HG02678 (cell line): Measurements from ENCODE around the gene NLRC5.

Experiments used
- ATAC-seq: cut with Tn5 transposase; IDR thresholded peaks from one replicate; pipeline ENCODE4 v1.9.1; 2021; ENCODE audit warnings: mild to moderate bottlenecking, moderate library complexity; ENCODE audit not compliant: unreplicated experiment

Gene NLRC5

DNA sequence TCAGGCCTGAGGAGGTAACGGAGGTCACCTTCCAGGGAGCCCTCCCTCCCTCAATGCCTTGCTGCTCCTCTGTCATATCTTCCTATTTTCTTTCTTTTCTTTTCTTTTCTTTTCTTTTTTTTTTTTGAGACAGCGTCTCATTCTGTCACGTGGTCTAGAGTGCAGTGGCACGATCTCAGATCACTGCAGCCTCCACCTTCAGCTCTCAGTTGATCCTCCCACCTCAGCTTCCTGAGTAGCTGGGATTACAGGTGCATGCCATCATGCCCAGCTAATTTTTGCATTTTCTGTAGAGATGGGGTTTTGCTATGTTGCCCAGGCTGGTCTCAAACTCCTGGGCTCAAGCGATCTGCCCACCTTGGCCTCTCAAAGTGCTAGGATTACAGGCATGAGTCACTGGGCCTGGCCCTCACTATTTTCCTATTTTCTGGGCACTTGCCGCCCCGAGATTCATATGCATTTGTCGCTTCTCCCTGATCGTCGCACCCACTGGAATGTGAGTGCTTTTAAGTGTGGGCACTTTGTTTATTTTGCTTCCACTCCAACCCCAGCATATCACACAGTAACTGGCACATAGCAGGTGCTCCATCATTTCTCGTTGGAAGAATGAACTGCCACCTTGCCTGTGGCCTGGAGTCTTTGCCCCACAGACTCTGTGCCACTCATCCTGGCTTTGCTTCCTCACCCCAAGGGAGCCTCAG, 134.8 kb downstream of the NLRC5 start:
- ATAC-seq, result no peak

DNA sequence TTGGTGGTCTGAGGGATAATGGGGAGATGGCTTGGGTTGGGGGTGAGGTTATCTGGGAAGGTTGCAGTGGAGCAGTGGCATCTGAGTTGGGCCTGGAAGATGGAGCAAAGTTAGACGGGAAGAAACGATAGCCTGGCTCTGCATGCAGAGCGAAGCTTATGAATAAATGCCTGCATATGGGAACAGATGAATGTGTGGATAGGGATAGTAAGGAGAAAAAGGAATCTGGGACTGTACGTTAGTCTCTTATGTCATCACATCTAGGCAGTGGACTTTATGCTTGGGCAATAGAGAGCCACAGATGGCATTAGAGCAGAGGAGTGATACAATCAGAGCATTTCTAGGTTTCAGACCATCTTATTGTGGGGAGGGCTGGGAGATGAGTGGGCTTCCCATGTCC, 136.0 kb downstream of the NLRC5 start:
- no peak for ATAC-seq

DNA sequence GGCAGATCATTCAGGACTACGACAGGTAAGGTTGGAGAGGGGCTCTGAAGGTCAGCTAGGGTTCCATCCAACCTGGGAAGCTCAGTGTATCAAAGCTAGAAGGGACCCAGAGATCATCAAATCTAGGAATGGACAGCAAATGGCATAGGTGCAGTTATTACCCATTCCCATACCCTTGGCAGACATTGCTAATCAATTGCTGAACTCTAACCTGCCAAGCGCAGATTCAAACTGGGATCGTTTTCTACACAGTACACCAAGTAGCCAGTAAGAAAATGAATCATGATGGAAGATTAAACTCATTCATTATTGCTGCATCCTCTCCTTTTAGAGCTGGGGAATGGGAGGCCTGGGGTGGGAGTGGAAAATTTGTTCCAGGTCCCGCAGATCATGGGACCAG, 136.6 kb downstream of the NLRC5 start:
- no peak for ATAC-seq

DNA sequence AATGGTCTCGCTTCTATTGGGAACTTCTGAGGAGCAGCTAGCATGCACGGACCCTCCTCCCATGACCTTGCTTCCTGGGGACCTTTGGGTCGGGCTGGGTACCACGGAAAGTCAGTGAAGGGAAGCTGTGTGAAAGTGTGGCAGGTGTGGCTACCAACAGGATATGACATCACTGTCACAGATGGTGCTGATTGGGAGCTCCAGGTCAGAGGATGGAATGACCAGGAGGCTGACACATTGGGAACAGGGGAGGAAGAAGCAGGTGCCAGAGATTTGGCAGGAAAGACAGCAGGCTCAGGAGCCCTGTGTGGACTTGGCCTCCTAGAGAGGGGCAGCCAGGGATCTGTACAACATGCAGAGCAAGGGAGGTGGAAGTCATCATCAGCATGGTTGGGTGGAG, 137.1 kb downstream of the NLRC5 start:
- no peak for ATAC-seq

DNA sequence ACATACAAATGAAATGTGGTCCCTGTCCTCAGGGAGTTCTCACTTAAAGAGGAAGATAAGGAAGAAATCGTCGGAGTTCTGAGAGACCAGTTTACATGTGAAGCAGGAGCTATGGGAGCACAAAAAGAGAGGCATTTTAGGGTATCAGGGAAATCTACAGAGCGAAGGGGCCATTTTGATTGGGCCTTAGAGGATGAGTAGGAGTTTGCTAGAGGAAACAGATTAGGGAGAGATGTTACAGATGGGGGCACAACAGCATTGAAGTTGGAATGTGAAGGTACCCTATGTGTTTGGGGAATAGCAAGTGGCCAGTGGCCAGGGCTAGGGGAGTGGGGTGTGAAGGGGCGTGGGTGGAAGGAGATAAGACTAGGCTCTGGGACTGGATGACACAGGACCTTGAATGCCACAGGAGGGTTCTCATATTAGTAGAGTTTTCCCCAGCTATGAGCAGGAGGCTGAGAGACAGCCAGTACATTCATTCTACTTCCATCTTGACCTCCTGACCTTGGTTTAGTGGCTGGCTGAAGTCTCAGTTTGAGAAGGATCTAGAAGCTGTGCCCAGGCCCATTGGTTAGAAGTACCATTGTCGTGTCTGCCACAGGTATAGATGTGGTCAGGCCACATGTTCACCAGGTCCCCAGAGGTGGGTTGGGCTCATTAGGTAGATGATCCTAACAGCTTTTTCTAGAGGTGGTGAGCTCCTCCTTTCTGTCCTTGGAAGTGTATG, 137.8 kb downstream of the NLRC5 start:
- peak; percentile 57 for ATAC-seq

DNA sequence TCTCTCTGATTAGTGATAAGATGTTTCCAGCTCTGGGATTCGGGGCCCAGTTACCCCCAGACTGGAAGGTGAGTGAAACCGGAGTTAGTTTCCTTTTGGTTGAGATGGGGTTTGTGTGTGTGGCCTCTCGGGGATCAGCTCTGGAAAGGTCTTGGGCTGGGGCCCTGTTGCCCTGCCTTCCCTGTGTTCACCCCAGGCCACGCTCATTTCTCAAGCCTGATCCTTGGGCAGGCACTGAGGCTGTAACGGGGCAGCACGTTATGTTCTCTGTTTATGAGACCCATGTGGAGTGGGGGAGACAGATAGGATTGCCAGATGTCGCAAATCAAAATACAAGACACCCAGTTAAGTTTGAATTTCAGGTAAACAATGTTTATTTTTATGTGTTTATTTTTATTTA, 138.5 kb downstream of the NLRC5 start:
- ATAC-seq, result no peak

DNA sequence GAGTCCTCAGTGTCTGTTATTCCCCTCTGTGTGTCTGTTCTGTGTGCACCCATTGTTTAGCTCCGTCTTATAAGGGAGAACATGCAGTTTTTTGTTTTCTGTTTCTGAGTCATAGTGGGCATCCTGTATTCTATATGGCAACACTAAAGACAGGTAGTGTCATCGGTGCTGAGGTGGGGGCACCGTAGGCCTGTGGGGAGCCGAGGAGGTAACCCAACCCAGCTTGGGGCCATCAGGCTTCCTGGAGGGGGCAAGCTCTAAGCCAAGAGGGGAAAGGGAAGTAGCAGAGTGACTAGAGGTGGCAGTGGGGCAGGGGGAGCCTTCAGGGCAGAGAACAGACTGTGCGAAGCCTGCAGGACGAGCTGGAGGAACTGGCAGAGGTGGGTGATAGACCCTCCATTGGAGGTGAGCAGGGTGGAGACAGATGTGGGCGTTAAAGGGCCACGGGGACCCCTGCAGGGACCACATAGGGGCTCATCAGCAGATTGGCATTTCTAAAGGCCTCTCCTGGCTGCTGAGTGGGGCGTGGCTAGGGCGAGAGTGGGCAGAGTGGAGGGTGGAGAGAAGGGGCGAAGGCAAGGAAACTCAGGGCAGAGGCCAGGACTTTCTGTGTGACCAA, 139.5 kb downstream of the NLRC5 start:
- ATAC-seq, result no peak

DNA sequence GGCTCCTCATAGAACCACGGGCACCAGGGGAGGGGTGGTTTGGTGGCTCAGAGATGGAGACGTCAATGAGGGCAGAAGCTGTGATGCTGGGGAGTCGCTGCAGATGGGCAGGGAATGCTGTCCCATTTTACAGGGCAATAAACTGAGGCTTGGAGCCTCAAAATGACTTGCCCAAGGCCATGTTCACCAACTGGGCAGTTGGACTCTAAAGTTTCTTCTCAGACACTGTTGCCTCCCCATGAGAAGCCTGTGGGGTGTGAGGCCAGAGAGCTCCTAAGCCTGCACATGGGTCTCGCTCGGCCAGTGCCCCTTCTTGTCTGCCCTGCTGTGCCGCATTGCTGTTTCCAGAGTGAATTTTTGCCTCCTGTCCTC, 141.6 kb downstream of the NLRC5 start:
- no peak for ATAC-seq

DNA sequence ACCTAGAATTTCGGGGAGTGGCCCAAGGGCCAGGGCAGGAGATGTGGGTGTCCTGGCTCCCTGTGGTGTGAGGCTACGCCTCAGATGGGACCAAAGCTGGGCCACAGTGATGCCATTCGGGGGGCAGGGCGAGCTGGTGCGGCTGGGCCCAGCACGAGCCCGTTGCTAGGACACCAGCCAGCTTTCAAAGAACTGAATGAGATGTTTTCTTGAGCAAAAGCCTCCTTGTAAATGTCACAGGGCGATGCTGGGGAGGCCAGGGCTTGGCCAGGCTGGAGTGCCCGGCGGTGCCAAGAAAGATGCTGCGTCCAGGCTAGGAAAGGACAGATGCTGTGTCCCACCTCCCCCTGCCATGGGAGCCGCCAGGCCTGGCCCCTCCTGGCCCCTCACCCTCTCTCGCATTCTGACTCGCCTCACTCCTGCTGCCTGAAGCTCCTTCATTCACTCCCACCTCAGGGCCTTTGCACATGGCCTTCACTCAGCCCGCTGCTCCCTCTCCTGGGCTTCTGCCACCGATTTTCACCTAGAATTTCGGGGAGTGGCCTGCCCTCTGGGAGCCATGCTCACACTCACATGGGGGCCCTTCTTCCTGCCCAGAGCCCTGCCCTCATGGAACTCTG, 142.1 kb downstream of the NLRC5 start:
- no peak for ATAC-seq

DNA sequence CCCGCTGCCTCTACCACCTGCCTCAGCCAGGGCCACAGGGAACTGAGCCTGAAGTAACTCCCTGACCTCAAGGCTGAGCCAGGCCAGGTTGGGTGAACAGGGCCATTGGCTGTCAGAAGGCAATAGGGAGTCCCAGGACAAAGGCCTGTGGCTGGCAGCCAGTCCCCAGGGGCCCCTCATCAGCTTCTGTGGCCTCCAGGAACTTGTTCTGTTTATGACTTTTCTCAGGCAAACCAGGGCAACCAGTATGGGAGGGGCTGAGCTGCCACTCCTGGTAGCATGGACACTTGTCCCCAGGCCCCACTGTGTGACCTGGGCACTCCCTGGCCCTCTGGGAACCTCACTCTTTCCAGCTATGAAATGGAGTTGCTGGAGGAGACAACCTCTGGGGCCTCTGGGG, 143.1 kb downstream of the NLRC5 start:
- ATAC-seq, result no peak

DNA sequence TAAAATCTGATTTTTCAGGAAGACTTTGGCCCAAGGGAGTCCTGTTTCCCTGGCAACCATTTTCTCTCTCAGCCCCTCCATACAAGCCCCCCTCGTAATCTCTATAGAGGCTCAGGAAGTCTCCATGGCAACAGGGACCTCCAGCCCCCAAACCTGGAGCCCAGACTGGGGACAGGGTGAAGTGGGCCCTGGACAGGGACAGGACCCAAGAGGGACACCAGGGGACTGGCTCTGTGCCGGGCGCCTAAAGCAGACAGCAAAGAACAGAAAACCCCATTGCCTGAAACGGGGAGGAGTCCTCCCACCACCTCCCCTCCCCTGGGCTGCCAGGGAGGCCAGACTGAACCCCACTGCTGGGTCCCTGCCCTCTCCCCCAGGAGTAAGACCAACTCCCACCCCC, 143.7 kb downstream of the NLRC5 start:
- no peak for ATAC-seq
